ENCODE data around the gene NPPB. TPM values are rescaled to one million over a fixed set of nuclear protein-coding genes. Genes with fewer than 3 reads are reported as not detected.
A peak's percentile ranks its signal among the peaks of the same experiment; 100 is the strongest.

NPPB gene
- total and polyA plus RNA-seq, 2 donors from 2014 or later: not detected

DNA sequence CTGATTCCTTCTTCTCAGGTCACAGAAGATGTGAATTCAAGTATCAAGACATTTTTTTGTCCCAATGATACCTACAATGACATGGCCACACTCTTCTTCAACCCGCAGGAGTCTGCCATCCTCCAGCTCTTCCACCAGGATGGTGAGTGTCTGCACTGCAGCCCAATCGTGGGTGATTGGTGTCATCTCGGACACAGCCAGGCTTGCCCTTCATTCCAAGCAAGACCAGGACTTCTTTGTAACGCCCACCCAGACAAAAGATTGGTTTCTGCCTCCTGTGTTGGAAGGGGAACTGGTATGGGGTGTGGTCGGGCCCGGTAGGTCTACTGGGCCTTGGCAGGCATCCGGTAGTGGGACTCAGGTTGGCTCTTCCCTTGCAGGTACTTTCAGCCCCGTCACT lies 25.2 kb downstream of the NPPB start:
- H3K36me3 ChIP-seq (ENCODE audit: control insufficient read depth in 2 of 3, insufficient read depth in 3 of 3, low read length in 3 of 3): peaks cover 11 to 62% (median 56%) of the 10 kb centered on the region in 3 donors
- intact Hi-C loops (cut with DNase I): no loop called here

DNA sequence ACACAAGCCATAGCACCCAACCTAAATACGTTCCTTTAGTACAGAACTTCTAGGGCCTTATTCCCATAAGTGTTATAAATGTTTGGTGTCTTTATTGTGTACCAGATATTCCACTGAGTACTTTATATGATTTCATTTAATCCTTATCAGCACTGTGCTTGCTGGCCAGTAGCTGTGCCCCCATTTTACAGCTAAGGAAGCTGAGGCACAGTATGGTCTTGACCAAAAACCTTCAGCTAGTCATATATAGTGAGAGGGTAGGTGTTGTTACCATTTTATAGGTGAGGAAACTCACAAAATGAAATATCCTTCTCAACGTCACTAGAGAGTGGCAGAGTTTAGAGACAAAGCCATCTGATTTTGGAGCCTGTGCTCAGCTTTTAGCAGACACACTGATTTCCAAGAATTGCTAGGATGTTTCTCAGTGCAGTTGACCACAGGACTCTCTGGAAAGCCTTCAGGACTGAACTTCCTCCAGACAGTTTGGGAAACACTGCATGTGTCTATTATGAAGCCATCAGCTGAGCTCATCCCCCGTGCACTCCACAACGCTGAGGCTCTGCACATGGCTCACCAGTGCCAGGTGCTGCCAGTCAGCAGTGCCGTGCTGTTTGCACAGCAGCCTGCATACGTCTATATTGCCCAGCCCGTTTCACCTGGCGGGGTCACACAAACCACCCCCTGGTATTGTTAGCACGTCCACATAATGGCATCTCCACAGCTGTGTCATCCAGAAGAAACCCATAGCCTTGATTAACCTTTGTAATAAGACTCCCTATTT lies 26.6 kb downstream of the NPPB start:
- DNase-seq (peak in 1 of 5 donors; percentile 33), FAIRE-seq (no peak)
- Histone ChIP-seq H3K4me1 (ENCODE audit: control insufficient read depth in 2 of 3, insufficient read depth in 2 of 3, low read depth in 1 of 3, low read length in 3 of 3) (no peaks in the 10 kb centered on the region), H3K27me3 (ENCODE audit: control insufficient read depth, insufficient read depth, low read length) (no peaks in the 10 kb centered on the region), H3K9me3 (ENCODE audit: control insufficient read depth in 2 of 3, insufficient read depth in 1 of 3, low read length in 3 of 3) (no peaks in the 10 kb centered on the region), H3K27ac (ENCODE audit: low read depth in 2 of 2, low read length in 2 of 2) (no peak overlapping the region), H3K9ac (ENCODE audit: low read length in 3 of 3) (no peak overlapping the region), H3K4me3 (ENCODE audit: low read length in 3 of 3) (no peak overlapping the region), H3K36me3 (ENCODE audit: control insufficient read depth in 2 of 3, insufficient read depth in 3 of 3, low read length in 3 of 3) (peaks cover 9 to 63% (median 52%) of the 10 kb centered on the region in 3 donors)
- intact Hi-C loops (cut with DNase I): no loop called here
- TF ChIP-seq, protein P1, sequence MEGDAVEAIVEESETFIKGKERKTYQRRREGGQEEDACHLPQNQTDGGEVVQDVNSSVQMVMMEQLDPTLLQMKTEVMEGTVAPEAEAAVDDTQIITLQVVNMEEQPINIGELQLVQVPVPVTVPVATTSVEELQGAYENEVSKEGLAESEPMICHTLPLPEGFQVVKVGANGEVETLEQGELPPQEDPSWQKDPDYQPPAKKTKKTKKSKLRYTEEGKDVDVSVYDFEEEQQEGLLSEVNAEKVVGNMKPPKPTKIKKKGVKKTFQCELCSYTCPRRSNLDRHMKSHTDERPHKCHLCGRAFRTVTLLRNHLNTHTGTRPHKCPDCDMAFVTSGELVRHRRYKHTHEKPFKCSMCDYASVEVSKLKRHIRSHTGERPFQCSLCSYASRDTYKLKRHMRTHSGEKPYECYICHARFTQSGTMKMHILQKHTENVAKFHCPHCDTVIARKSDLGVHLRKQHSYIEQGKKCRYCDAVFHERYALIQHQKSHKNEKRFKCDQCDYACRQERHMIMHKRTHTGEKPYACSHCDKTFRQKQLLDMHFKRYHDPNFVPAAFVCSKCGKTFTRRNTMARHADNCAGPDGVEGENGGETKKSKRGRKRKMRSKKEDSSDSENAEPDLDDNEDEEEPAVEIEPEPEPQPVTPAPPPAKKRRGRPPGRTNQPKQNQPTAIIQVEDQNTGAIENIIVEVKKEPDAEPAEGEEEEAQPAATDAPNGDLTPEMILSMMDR (IDR thresholded peaks at IDR 0.05; ENCODE audit: borderline replicate concordance, extremely low read depth, insufficient read depth): no peak

More for the DNA sequence above, 25.2 kb downstream of the NPPB start:
- H3K4me3 ChIP-seq (ENCODE audit: low read length in 3 of 3): no peak overlapping the region
- H3K4me1 ChIP-seq (ENCODE audit: control insufficient read depth in 2 of 3, insufficient read depth in 2 of 3, low read depth in 1 of 3, low read length in 3 of 3): no peaks in the 10 kb centered on the region
- FAIRE-seq: no peak
- peak in 1 of 5 donors; percentile 11 for DNase-seq
- no peak overlapping the region for H3K27ac ChIP-seq (ENCODE audit: low read depth in 2 of 2, low read length in 2 of 2)
- TF ChIP-seq, protein P1 (IDR thresholded peaks at IDR 0.05; ENCODE audit: borderline replicate concordance, extremely low read depth, insufficient read depth): no peak
- H3K27me3 ChIP-seq (ENCODE audit: control insufficient read depth, insufficient read depth, low read length): no peaks in the 10 kb centered on the region
- H3K9ac ChIP-seq (ENCODE audit: low read length in 3 of 3): no peak overlapping the region
- H3K9me3 ChIP-seq (ENCODE audit: control insufficient read depth in 2 of 3, insufficient read depth in 1 of 3, low read length in 3 of 3): no peaks in the 10 kb centered on the region

DNA sequence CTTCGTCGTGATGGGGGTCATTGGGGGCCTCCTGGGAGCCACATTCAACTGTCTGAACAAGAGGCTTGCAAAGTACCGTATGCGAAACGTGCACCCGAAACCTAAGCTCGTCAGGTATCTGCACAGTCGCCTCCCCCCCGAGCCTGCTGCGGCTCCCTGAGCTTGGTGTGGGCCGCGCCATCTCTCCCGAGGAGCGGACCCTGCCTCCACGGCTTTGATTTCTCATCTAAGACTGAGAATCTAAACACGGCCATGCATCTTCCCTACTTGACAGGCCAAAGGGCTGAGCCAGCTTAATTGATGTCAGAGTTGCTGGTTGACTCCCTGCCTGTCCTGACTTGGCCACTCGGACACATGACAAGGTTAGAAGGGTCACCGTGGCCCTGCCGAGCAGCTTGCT lies 30.2 kb downstream of the NPPB start:
- no peak overlapping the region for H3K4me3 ChIP-seq (ENCODE audit: low read length in 3 of 3)
- DNase-seq (peak in 3 of 5 donors; percentile 5 to 24 (median 15)), FAIRE-seq (no peak)
- H3K27me3 ChIP-seq (ENCODE audit: control insufficient read depth, insufficient read depth, low read length): no peaks in the 10 kb centered on the region
- intact Hi-C loops (cut with DNase I): no loop called here
- H3K4me1 ChIP-seq (ENCODE audit: control insufficient read depth in 2 of 3, insufficient read depth in 2 of 3, low read depth in 1 of 3, low read length in 3 of 3): no peaks in the 10 kb centered on the region
- no peak overlapping the region for H3K27ac ChIP-seq (ENCODE audit: low read depth in 2 of 2, low read length in 2 of 2)
- TF ChIP-seq, protein P1 (IDR thresholded peaks at IDR 0.05; ENCODE audit: borderline replicate concordance, extremely low read depth, insufficient read depth): no peak
- peaks cover 4 to 75% (median 59%) of the 10 kb centered on the region in 3 donors for H3K36me3 ChIP-seq (ENCODE audit: control insufficient read depth in 2 of 3, insufficient read depth in 3 of 3, low read length in 3 of 3)
- no peaks in the 10 kb centered on the region for H3K9me3 ChIP-seq (ENCODE audit: control insufficient read depth in 2 of 3, insufficient read depth in 1 of 3, low read length in 3 of 3)
- H3K9ac ChIP-seq (ENCODE audit: low read length in 3 of 3): no peak overlapping the region

All from kidney (tissue), 14 donors.